HepG2 (cell line): Measurements from ENCODE around the gene PPM1G. TPM values are rescaled to one million over a fixed set of nuclear protein-coding genes. Genes with fewer than 3 reads are reported as not detected.

Source experiments
- ARID5B ChIP-seq: IDR thresholded peaks from 2 replicates; pipeline ENCODE4 v1.4.0; 2020; ENCODE audit warnings: mild to moderate bottlenecking, missing genetic modification reagents
- ATF7-NPFF ChIP-seq: sonication (generic); formaldehyde crosslinking; IDR thresholded peaks from 2 replicates; pipeline ENCODE4 v1.8.1; 2023; ENCODE audit warnings: mild to moderate bottlenecking, low read depth, missing genetic modification reagents, moderate library complexity
- CCDC6 ChIP-seq: sonication (generic); formaldehyde crosslinking; IDR thresholded peaks from 2 replicates; pipeline ENCODE4 v1.8.1; 2022; ENCODE audit warnings: mild to moderate bottlenecking, missing genetic modification reagents, moderate library complexity
- DPF2 ChIP-seq: sonication (generic); formaldehyde crosslinking; IDR thresholded peaks from 2 replicates; pipeline ENCODE4 v1.4.0; 2020; ENCODE audit warnings: mild to moderate bottlenecking, low read depth, missing genetic modification reagents, borderline replicate concordance
- ETV5 ChIP-seq: IDR thresholded peaks from 2 replicates; pipeline ENCODE4 v1.6.1; 2018; ENCODE audit warnings: missing biosample characterization, missing genetic modification reagents, inconsistent platforms, borderline replicate concordance
- GZF1 ChIP-seq: sonication (generic); formaldehyde crosslinking; IDR thresholded peaks from 2 replicates; pipeline ENCODE4 v1.5.1; 2020; ENCODE audit warnings: mild to moderate bottlenecking, missing genetic modification reagents
- NCOR1 ChIP-seq: fragments of 200-600 bp; sonication (generic); IDR thresholded peaks from 2 replicates; pipeline ENCODE4 v1.7.0; 2017; ENCODE audit warnings: antibody characterized with exemption, low read length, borderline replicate concordance
- PAWR ChIP-seq: sonication (generic); formaldehyde crosslinking; IDR thresholded peaks from 2 replicates; pipeline ENCODE4 v1.4.0; 2020; ENCODE audit warnings: missing genetic modification reagents, mild to moderate bottlenecking, borderline replicate concordance
- TBP ChIP-seq: sonication (generic); formaldehyde crosslinking; IDR thresholded peaks from 2 replicates; pipeline ENCODE4 v1.5.0; 2020; ENCODE audit warnings: missing genetic modification reagents
- ZNF143 ChIP-seq: sonication (generic); formaldehyde crosslinking; IDR thresholded peaks from 2 replicates; pipeline ENCODE4 v1.4.0; 2020; ENCODE audit warnings: missing genetic modification reagents
- ZNF3 ChIP-seq: IDR thresholded peaks from 2 replicates; pipeline ENCODE4 v1.7.0; 2017; ENCODE audit warnings: inconsistent platforms
- ZNF550 ChIP-seq: sonication (generic); formaldehyde crosslinking; IDR thresholded peaks from 2 replicates; pipeline ENCODE4 v1.4.0; 2020; ENCODE audit warnings: mild to moderate bottlenecking, missing genetic modification reagents, borderline replicate concordance
- ZNF562 ChIP-seq: sonication (generic); formaldehyde crosslinking; IDR thresholded peaks from 2 replicates; pipeline ENCODE4 v1.8.0; 2022; ENCODE audit warnings: missing genetic modification reagents, borderline replicate concordance
- ZNF577 ChIP-seq: sonication (generic); formaldehyde crosslinking; IDR thresholded peaks from 2 replicates; pipeline ENCODE4 v1.4.0; 2020; ENCODE audit warnings: mild to moderate bottlenecking, low read depth, missing genetic modification reagents, borderline replicate concordance
- ZSCAN25 ChIP-seq: sonication (generic); formaldehyde crosslinking; IDR thresholded peaks from 2 replicates; pipeline ENCODE4 v1.8.0; 2022; ENCODE audit warnings: mild to moderate bottlenecking, missing genetic modification reagents
- polyA plus RNA-seq, 8 experiments: library from polyadenylated mRNA; depleted of rRNA in 3 of 8; stranded (reverse) in 7 of 8; unstranded in 1 of 8; fragments of >200 nt; fragmentation: Illumina TruSeq in 4 of 8; extraction: Trizol in 4 of 8; gene quantifications; 2 replicates each; pipeline versions ENCODE4 v1.2.1 to v1.2.3, GENCODE V29; 2011 to 2016; ENCODE audit warnings: low read depth in 4 of 8, missing spikeins in 1 of 8, mixed read lengths in 1 of 8; ENCODE audit not compliant: insufficient read depth in 1 of 8
- total RNA-seq, 5 experiments: library from RNA; depleted of rRNA; stranded (reverse); fragments of >200 nt; fragmentation: Illumina TruSeq; extraction: Trizol; gene quantifications; 2 replicates each; pipeline ENCODE4 v1.2.3, GENCODE V29; 2016; ENCODE audit warnings: low read depth in 1 of 5
- TF ChIP-seq, protein P1 (sequence below): sonication (generic); formaldehyde crosslinking; IDR thresholded peaks from 2 replicates; pipeline ENCODE4 v1.5.0; 2020; ENCODE audit warnings: mild to moderate bottlenecking, missing genetic modification reagents, borderline replicate concordance

The PPM1G gene
- total and polyA plus RNA-seq, 2 of the 13 experiments (the other 11 are each of a cell fraction or from before 2014, with no cell fraction given), result 58.2 to 213 TPM

DNA sequence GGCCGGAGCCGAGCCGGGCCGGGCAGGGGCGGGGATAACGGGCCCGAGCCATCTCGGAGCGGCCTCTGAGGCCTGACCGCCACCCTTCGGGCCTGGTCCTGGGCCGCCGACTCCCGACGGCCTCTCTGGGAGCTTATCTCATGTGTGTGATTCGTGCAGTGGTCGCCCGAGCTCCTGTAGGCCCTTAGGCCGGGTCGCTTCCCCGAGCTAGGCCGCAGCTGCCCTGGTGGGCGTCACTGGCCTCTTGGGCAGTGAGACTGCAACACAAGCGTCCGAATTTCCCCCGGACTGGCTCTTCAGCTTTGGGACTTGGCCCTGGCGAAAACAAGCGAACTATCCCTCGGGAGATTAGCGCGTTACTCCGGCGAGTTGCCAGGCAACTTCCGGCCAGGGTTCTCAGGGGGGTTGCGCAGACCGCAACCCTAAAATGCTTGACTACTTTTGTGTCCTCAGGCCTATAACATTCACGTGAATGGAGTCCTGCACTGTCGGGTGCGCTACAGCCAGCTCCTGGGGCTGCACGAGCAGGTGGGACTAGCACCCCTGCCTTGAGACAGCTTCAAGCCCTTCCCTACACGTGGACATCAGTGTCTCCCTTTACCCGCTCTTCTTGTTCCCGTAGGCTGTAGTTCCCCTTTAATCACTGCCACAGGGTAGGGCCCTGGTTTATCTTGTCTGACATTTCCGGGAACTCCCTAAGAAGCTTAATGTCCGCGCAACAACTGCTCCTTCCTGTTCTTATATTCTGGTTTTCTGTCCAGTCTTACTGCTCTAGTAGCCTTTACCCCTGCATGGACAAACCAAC, 38.4 kb downstream of the PPM1G start (continued):
- no peak for TF ChIP-seq ATF7-NPFF
- TF ChIP-seq, protein P1, sequence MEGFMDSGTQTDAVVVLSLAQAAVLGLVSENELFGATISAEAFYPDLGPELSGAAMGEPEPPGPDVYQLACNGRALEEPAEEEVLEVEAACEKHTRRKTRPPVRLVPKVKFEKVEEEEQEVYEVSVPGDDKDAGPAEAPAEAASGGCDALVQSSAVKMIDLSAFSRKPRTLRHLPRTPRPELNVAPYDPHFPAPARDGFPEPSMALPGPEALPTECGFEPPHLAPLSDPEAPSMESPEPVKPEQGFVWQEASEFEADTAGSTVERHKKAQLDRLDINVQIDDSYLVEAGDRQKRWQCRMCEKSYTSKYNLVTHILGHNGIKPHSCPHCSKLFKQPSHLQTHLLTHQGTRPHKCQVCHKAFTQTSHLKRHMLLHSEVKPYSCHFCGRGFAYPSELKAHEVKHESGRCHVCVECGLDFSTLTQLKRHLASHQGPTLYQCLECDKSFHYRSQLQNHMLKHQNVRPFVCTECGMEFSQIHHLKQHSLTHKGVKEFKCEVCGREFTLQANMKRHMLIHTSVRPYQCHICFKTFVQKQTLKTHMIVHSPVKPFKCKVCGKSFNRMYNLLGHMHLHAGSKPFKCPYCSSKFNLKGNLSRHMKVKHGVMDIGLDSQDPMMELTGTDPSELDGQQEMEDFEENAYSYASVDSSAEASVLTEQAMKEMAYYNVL (CRISPR knock-in tag), result no peak
- TF ChIP-seq ZNF562, result no peak
- TF ChIP-seq DPF2, result no peak
- 0 out of 2 replicates have a peak, but pooled peaks have one; percentile 23 for TF ChIP-seq PAWR
- TF ChIP-seq ETV5 (CRISPR knock-in tag), result no peak
- no peak for TF ChIP-seq ZNF143 (CRISPR knock-in tag)
- 0 out of 2 replicates have a peak, but pooled peaks have one; percentile 14 for TF ChIP-seq ZNF577 (CRISPR knock-in tag)
- no peak; the same call in 1 of the 2 replicates for TF ChIP-seq ZSCAN25 (CRISPR knock-in tag)
- peak; percentile 75; the same call in 1 of the 2 replicates for TF ChIP-seq GZF1 (CRISPR knock-in tag)
- TF ChIP-seq ZNF550 (CRISPR knock-in tag), result 0 out of 2 replicates have a peak, but pooled peaks have one; percentile 36
- TF ChIP-seq TBP (CRISPR knock-in tag), result no peak
- no peak for TF ChIP-seq ZNF3 (CRISPR knock-in tag)
- TF ChIP-seq NCOR1, result no peak
- no peak for TF ChIP-seq ARID5B (CRISPR knock-in tag)
- no peak for TF ChIP-seq CCDC6
